Parathyroid adenoma (tissue), 2 donors: ENCODE results near the gene UBXN1.
A peak's percentile ranks its signal among the peaks of the same experiment; 100 is the strongest.

ENCODE experiments used
- H2AFZ ChIP-seq: fragments of 300-600 bp; sonication (generic); one replicate; pipeline ENCODE4 v1.7.0; 2017; ENCODE audit warnings: antibody characterized with exemption, mild to moderate bottlenecking
- H3K27ac ChIP-seq: fragments of 300-600 bp; sonication (generic); one replicate; pipeline ENCODE4 v1.7.0; 2017
- H3K27me3 ChIP-seq: fragments of 300-600 bp; sonication (generic); one replicate; pipeline ENCODE4 v1.7.0; 2017; ENCODE audit warnings: low read length; ENCODE audit not compliant: control insufficient read depth, insufficient read depth
- H3K36me3 ChIP-seq: fragments of 300-600 bp; sonication (generic); one replicate; pipeline ENCODE4 v1.7.0; 2017; ENCODE audit warnings: low read length; ENCODE audit not compliant: control insufficient read depth, insufficient read depth
- H3K4me1 ChIP-seq: fragments of 300-600 bp; sonication (generic); one replicate; pipeline ENCODE4 v1.7.0; 2017; ENCODE audit warnings: control low read depth
- H3K4me2 ChIP-seq: fragments of 300-600 bp; sonication (generic); one replicate; pipeline ENCODE4 v1.7.0; 2017; ENCODE audit warnings: low read length
- H3K4me3 ChIP-seq: fragments of 300-600 bp; sonication (generic); one replicate; pipeline ENCODE4 v1.7.0; 2017; ENCODE audit warnings: low read depth, low read length
- H3K79me2 ChIP-seq: fragments of 300-600 bp; sonication (generic); one replicate; pipeline ENCODE4 v1.7.0; 2017; ENCODE audit warnings: control low read depth
- H3K9ac ChIP-seq: fragments of 300-600 bp; sonication (generic); one replicate; pipeline ENCODE4 v1.7.0; 2017; ENCODE audit warnings: mild to moderate bottlenecking
- H3K9me3 ChIP-seq: fragments of 300-600 bp; sonication (generic); one replicate; pipeline ENCODE4 v1.7.0; 2017; ENCODE audit warnings: low read length; ENCODE audit not compliant: control insufficient read depth
- TF ChIP-seq, protein P1 (sequence below): fragments of 300-600 bp; sonication (generic); IDR thresholded peaks from one replicate; pipeline ENCODE4 v1.7.0; 2017; ENCODE audit warnings: antibody characterized with exemption, mild to moderate bottlenecking
- donor health status: primary hyperparathyroidism.

The UBXN1 gene

DNA sequence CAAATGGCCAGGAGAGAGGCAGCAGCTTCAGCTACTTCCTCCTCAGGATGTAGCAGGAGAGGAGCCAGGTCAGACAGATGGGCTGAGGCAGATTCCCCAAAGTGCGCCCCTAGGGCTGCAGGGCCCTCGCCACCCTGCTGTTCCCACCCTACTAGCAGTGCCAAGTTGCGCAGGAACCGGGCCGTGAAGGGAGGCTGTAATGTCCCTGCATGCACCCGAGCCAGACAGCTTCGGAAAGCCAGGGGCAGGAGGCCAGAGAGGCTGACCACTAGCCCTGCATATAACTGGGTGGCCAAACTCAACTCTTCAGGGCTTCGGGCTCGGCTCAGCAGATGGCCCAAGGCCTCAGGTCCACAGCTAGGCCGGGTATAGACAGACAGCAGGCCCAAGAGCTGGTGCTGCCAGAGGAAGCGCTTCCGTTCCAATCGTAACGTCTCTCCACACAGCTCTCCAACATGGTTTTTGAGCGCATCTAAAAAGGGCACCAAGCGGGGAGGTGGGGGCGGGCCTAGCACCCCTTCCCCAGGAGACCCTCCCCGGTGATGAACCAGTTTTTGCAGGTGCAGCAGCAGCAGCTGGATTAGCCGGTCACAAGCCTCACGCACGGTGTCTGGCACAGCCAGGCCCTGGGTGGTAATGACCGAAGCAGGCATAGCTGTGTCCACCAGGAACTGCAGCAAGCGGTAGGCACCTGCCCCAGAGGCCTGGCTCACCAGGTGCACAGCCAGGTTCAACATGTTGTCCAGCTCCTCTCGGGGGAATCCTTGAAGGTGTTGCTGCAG is 30.5 kb downstream of the UBXN1 start:
- H3K4me1 ChIP-seq = peaks cover 3% of the 10 kb centered on the region
- H3K4me3 ChIP-seq = no peak overlapping the region
- no peaks in the 10 kb centered on the region for H3K36me3 ChIP-seq
- no peak overlapping the region for H3K9ac ChIP-seq
- no peaks in the 10 kb centered on the region for H3K27me3 ChIP-seq
- H3K79me2 ChIP-seq = peaks cover 14% of the 10 kb centered on the region
- no peaks in the 10 kb centered on the region for H3K9me3 ChIP-seq
- TF ChIP-seq, protein P1, sequence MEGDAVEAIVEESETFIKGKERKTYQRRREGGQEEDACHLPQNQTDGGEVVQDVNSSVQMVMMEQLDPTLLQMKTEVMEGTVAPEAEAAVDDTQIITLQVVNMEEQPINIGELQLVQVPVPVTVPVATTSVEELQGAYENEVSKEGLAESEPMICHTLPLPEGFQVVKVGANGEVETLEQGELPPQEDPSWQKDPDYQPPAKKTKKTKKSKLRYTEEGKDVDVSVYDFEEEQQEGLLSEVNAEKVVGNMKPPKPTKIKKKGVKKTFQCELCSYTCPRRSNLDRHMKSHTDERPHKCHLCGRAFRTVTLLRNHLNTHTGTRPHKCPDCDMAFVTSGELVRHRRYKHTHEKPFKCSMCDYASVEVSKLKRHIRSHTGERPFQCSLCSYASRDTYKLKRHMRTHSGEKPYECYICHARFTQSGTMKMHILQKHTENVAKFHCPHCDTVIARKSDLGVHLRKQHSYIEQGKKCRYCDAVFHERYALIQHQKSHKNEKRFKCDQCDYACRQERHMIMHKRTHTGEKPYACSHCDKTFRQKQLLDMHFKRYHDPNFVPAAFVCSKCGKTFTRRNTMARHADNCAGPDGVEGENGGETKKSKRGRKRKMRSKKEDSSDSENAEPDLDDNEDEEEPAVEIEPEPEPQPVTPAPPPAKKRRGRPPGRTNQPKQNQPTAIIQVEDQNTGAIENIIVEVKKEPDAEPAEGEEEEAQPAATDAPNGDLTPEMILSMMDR = no peak
- H3K4me2 ChIP-seq = no peak overlapping the region
- no peak overlapping the region for H3K27ac ChIP-seq
- no peak overlapping the region for H2AFZ ChIP-seq

DNA sequence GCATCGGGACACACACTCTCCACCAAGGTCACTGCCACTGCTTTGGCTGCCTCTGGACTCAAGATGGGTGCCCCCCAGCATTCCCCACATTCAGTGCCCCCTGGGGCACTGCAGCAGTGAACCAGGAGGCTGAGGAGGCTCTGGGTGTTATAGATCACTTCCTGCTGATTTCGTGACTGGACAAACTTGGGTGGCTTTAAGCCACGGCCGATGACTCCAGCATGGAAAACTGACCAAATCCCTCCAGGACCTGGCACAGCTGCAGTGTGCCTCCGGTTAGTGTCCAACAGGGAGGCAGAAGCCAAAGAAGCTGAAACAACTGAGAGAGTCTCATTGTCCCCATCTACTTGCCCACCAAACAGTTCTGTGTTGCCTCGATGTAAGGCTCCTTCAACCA is 31.3 kb downstream of the UBXN1 start:
- Histone ChIP-seq H3K36me3 (no peaks in the 10 kb centered on the region), H2AFZ (no peak overlapping the region), H3K79me2 (peaks cover 12% of the 10 kb centered on the region), H3K9me3 (no peaks in the 10 kb centered on the region), H3K4me3 (no peak overlapping the region), H3K27ac (no peak overlapping the region), H3K9ac (no peak overlapping the region), H3K4me2 (no peak overlapping the region), H3K4me1 (peaks cover 3% of the 10 kb centered on the region), H3K27me3 (no peaks in the 10 kb centered on the region)
- TF ChIP-seq, protein P1 = no peak

DNA sequence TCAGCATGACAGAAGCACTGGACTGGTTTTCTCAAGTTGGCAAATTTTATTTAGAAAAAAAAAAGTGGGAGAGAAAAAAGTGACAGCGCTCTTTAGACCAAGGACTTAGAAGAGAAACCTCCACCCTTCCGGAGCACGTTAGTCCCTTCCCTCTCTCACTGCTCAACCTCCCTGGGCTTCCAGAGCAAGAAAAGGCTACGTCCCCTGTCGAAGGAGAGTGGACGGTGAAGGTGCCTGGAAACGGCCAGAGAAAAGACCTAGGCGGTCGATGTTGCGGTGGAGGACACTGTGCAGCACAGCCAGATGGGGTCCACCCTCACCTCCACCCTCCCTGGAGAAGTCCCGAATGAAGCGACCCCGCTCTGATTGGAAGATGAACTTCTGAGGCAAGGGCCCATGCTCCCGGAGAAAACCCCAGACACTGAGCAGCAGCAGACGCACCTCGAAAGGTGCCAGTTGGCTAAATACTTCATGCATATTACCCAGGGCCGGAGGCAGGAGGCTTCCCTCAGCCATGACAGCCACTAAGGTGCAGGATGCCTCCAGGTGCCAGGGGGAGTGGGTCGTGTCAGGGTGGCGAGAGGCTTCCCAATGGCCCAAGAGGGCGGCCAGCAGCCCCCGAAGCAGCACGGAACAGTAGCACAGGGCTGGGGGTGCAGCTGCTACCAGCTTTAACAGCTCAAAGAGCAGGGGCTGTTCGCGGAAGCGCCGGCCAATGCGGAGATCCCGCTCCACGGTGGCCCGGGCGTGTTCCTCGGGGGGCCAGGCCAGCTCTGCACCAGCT is 31.9 kb downstream of the UBXN1 start:
- no peaks in the 10 kb centered on the region for H3K9me3 ChIP-seq
- H3K9ac ChIP-seq = no peak overlapping the region

DNA sequence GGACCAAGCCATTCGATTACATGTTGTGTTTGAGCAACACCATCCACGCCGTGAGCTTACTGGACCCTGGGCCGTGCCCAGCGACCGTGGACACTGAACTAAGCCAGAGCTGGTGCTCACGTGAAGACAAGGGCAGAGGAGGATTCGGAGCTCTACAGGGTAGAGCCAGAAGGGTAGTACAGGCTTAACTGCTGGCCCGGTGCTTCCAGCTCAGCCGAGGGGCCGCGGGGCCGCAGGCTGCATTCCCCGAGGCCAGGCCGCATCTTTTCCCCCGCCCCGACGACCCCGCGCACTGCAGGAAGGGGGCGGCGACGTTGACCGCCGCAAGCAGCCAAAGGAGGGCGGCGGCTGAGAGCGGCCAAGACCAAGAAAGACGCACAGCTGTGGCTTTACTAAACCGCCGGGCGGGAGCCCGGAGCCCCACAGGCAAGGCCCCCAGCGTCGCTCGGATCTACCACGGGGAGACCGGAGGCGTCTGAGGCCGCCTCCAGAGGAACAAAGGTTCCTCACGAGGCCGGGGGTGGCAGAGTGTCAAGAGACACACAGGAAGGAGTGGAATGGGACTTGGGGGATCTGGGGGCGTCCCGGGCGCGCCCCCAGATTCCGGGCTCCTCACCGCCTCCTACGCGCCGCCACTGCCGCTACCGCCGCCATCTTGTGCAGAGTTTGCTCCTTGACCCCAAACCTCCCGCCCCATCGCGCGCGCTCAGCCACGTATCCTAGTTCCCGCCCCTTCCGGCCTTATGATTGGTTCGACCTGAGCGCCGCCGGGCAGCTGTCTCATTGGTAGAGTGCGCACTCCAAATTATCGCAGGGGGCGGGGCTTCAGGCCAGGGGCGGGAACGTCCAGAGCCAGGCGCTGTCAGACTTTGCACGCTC is 32.7 kb downstream of the UBXN1 start, which contains the start of gene GANAB:
Gene GANAB, minus strand, starts transcription at position 668 of the 879 bp plus-strand sequence. Its CDS starts 14 bp downstream, at position 654.
- Histone ChIP-seq H3K4me1 (peaks cover 3% of the 10 kb centered on the region), H3K36me3 (no peaks in the 10 kb centered on the region)

More for the DNA sequence above, 31.9 kb downstream of the UBXN1 start:
- Histone ChIP-seq H3K4me1 (peaks cover 3% of the 10 kb centered on the region), H3K4me3 (no peak overlapping the region), H3K27ac (no peak overlapping the region), H3K79me2 (peaks cover 10% of the 10 kb centered on the region), H3K36me3 (no peaks in the 10 kb centered on the region), H3K27me3 (no peaks in the 10 kb centered on the region), H2AFZ (no peak overlapping the region), H3K4me2 (no peak overlapping the region)
- TF ChIP-seq, protein P1 = no peak

More for the DNA sequence above, 32.7 kb downstream of the UBXN1 start, which contains the start of gene GANAB:
- TF ChIP-seq, protein P1 = no peak
- no peaks in the 10 kb centered on the region for H3K27me3 ChIP-seq
- peaks cover 10% of the 10 kb centered on the region for H3K79me2 ChIP-seq
- peak within 1 kb of the TSS; percentile 60 for H2AFZ ChIP-seq
- peak within 1 kb of the TSS; percentile 76 for H3K4me3 ChIP-seq
- no peaks in the 10 kb centered on the region for H3K9me3 ChIP-seq
- peak within 1 kb of the TSS; percentile 35 for H3K9ac ChIP-seq
- H3K27ac ChIP-seq = peak within 1 kb of the TSS; percentile 87
- H3K4me2 ChIP-seq = peak within 1 kb of the TSS; percentile 86
